ENCODE data around the gene TMEM40.

TMEM40 gene, protein sequence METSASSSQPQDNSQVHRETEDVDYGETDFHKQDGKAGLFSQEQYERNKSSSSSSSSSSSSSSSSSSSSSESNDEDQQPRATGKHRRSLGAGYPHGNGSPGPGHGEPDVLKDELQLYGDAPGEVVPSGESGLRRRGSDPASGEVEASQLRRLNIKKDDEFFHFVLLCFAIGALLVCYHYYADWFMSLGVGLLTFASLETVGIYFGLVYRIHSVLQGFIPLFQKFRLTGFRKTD

DNA sequence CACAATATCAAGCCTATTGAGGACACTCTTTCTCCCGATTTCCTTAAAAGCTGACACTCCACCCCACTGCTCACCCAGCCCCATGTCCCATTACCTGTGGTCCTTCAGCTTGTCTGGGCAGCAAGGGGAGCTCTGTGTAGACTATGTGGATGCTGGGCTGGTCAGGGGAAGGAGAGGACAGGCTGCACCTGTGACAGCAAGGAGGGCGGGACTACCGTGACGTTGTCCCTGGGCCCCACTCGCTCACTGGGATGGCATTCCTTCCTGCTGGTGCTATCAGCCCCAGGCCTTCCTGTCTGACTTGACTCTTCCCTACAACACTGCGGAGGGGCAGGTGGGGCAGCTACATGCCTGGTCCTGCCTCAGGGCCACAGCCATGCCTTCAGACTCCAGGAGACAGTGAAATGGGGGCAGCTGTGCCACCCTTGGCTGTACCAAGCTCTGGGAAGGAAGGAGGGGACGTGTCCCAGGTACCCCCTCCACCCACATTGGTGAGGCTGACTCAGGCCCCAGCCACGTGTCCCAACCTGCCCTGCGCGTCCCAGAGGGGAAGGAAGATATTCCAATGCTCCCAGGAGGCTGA lies at the start of gene TMEM40:
Gene TMEM40, minus strand, starts transcription at position 163 of the 583 bp plus-strand sequence. CDS start 9,427 bp downstream, outside the sequence.
- peak within 1 kb of the TSS; percentile 21; the same call in 1 of the 2 replicates for H3K27ac ChIP-seq
- no peak for TF ChIP-seq CTCF (conservative IDR thresholded peaks at IDR 0.05)

GRCh38 chr3:12808587-12808986 lies 49.5 kb upstream of the TMEM40 start:
- no peak for TF ChIP-seq CTCF (conservative IDR thresholded peaks at IDR 0.05)
- H3K27ac ChIP-seq, result 0 out of 2 replicates have a peak overlapping the region, but pooled peaks have one; percentile 78

DNA sequence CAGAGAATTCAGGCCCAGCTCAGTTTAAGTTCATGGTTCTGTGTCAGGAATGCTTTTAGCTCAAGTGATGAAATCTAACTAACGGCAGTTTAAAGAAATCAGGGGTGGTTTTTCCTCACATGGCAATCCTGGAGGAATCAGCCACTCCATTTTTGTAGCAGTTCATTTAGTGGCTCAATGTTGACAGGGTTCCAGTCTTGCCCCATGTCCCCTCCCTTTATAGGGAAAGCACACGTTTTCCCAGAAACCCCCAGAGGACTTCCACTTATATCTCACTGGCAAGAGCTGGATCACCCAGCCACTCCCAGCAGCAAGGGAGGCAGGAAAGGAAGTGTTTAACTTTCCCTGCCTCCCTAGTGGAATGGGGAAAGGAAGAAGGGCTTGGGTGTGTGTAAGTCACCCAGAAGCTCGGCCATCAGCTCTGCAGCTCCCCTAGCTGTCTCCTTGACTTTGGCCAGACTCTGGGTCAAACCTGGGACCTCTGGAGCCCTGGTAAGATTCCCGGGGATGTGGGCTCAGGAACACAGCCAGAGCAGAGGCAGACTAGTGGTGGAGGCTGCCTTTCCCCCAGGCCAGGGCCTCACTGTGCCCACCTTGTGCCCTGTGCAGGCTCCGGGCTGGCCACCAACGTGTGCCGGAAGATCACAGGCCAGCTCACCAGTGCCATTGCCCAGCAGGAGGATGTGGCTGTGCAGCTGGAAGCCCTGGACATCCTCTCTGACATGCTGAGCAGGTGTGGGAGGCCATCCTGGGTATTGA lies 48.7 kb upstream of the TMEM40 start:
- H3K27ac ChIP-seq, result no peak overlapping the region

DNA sequence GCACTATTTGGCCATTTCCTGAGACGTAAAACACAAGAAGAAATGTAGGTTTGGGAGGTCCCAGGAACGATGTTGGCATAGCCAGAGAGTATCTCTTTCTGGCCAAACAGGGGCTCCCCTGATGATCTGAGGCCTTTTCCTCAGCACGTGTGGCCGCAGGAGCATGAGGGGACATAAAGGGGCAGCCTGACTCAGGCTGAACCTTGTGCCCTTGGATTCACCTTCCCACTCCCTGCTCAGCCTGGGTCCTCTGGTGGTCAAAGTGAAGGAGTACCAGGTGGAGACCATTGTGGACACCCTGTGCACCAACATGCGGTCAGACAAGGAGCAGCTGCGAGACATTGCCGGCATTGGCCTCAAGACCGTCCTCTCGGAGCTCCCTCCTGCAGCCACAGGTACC lies 48.0 kb upstream of the TMEM40 start:
- H3K27ac ChIP-seq, result no peak overlapping the region
- TF ChIP-seq CTCF (conservative IDR thresholded peaks at IDR 0.05), result no peak

More for the DNA sequence above, 48.7 kb upstream of the TMEM40 start:
- no peak for TF ChIP-seq CTCF (conservative IDR thresholded peaks at IDR 0.05)

DNA sequence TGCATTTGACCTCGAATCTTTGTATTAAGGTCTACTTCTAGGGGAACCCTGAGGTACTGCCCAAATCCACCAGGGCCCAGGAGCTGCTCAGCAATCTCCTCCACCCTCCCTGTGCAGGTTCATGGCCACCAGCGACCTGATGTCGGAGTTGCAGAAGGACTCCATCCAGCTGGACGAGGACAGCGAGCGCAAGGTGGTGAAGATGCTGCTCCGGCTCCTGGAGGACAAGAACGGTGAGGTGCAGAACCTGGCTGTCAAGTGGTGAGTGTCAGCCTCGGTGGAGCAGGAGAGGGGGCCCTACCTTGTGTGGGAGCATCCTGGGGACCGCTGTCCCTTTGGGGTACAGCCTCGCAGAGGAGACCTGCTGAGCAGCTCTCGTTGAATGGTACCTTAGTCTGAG lies 44.3 kb upstream of the TMEM40 start:
- no peak for TF ChIP-seq CTCF (conservative IDR thresholded peaks at IDR 0.05)

GRCh38 chr3:12799525-12800440 lies 40.7 kb upstream of the TMEM40 start:
- no peak overlapping the region for H3K27ac ChIP-seq
- TF ChIP-seq CTCF (conservative IDR thresholded peaks at IDR 0.05), result no peak

More for the DNA sequence above, 44.3 kb upstream of the TMEM40 start:
- H3K27ac ChIP-seq, result no peak overlapping the region

Data from VCaP (cell line).